ENCODE results near the gene LTBP1. TPM values are rescaled to one million over a fixed set of nuclear protein-coding genes. Genes with fewer than 3 reads are reported as not detected.
"Not testable (repeated sequence)": the region's sequence is repeated elsewhere in the genome, so short reads cannot be mapped to it uniquely, and the experiment has no call there.

LTBP1 gene, protein sequence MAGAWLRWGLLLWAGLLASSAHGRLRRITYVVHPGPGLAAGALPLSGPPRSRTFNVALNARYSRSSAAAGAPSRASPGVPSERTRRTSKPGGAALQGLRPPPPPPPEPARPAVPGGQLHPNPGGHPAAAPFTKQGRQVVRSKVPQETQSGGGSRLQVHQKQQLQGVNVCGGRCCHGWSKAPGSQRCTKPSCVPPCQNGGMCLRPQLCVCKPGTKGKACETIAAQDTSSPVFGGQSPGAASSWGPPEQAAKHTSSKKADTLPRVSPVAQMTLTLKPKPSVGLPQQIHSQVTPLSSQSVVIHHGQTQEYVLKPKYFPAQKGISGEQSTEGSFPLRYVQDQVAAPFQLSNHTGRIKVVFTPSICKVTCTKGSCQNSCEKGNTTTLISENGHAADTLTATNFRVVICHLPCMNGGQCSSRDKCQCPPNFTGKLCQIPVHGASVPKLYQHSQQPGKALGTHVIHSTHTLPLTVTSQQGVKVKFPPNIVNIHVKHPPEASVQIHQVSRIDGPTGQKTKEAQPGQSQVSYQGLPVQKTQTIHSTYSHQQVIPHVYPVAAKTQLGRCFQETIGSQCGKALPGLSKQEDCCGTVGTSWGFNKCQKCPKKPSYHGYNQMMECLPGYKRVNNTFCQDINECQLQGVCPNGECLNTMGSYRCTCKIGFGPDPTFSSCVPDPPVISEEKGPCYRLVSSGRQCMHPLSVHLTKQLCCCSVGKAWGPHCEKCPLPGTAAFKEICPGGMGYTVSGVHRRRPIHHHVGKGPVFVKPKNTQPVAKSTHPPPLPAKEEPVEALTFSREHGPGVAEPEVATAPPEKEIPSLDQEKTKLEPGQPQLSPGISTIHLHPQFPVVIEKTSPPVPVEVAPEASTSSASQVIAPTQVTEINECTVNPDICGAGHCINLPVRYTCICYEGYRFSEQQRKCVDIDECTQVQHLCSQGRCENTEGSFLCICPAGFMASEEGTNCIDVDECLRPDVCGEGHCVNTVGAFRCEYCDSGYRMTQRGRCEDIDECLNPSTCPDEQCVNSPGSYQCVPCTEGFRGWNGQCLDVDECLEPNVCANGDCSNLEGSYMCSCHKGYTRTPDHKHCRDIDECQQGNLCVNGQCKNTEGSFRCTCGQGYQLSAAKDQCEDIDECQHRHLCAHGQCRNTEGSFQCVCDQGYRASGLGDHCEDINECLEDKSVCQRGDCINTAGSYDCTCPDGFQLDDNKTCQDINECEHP (N-terminal part only)
- 111 TPM for total RNA-seq

DNA sequence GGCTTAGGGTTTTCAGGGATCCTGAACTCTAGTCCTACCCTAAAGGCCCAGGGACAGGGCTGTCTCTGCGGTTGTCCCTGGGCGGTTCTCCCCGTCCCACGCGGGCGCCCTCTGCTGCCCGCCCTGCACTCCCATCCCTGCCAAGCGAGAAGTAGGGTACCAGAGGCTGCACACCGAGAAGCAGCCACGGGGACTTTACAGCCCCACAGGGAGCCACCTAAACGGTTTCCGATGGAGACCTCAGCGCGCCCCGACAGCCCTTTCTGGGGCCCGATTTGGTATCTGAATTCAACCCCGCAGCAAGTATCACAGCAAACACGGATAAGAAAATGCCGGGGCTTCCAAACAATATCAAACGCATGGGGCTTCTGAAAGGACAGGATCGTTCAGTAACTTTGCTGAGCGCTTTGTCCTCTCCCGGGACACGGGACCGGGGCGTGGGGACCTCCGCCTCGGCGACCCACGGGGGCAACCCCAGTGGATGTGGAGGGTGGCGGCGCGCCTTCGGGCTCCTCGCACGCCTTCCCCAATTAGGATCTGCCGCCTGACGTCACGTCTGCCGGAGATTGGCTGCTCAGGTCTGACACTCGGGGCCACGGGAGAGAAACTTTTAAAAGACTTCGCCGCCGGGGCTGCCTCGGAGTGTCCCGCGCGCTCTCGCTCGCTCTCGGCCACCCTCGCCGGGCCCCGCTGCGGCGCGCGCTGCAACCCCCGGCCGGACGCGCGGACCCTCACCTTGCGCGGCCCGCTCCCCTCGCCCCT is at the start of gene LTBP1:
Gene LTBP1, plus strand, starts transcription at position 640 of the 762 bp plus-strand sequence. CDS start 372 bp downstream, outside the sequence.
- DNase-seq: peak; percentile 60

DNA sequence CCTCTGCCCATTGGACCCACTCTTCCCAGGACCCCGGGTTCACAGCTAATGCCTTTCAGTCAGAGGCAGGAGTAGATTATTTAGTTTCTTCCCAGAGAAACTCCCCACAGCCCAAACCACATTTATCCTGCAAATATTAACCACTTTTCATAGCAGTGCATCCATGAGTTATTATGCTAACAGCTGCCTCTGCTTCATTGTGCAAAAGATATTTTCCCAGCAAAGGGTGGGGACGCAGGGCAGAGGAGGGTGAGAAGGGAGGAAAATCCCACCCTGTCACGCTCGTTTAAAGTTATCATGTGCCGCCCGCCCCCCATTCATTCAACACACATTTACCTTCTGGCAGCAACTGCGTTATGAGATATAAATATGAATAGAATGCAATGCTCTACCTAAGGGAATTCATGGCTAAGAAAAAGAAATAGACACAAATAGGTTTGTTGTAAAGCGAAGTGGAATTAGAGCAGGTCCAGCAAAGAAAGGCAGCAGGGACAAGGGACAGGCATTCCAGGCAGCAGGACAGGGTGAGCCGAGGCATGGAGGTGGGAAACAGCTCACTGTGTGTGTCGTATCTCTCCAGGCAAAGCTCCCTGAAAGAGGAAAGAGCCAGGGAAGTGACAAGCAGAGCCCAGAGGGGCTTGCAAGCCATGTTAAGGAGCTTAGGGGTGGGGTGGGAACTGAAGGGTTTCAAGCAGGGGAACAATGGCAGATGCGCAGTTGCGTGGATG is 46.3 kb upstream of the LTBP1 start:
- no peak for DNase-seq

DNA sequence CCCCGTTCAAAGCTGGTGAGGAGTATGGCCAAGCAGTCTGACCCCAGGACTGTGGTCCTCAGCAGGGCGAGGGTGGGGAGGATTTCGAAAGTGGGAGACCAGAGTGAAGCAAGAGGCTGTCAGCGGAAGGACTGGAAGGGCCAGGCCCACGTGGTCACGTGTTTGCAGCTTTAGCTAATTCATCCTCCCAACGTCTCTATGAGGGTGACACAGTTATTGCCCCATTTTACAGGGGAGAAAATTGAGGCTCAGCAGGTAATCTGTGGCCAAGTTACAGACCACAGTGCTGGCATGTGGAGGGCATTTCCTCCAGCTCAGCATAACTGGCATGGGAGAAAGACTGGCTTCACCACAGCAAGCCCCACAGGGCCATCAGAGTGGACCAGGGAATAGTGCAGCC is 45.4 kb upstream of the LTBP1 start:
- no peak for DNase-seq

DNA sequence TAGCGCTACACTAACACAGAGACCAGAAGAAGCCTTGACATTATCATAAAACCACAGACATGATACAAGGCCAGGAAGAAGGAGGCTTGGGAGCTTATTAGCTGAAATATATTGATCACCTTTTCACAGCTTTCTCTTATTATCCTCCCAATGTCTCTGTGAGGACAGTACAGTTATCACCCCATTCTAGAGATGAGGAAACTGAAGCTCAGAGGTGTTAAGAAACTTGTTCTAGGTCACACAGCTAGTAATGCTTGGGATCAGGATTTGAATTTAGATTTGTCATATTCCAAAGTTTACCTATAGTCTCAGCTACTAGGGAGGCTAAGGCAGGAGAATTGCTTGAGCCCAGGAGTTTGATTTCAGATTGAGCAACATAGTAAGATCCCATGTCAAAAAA is 44.6 kb upstream of the LTBP1 start:
- DNase-seq: no peak

DNA sequence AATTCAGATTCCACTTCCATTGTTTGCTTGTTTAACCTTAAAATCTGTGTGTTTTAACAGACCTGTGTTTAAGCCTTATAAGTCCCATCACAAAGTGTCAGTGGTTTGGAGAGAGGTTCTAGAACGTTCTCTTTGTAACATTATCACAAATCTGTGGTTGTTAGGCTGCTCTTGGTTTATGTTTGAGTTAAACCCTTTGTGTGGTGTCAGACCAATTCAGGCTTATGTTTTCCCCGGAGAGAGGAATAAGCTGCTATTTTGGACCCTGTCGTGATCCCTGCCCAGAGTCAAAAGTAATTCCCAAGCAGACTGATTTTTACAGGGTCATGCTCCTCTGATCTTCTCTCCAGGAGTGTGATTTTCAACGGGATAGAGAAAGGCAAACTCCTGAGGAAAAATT is 43.8 kb upstream of the LTBP1 start:
- DNase-seq: no peak

DNA sequence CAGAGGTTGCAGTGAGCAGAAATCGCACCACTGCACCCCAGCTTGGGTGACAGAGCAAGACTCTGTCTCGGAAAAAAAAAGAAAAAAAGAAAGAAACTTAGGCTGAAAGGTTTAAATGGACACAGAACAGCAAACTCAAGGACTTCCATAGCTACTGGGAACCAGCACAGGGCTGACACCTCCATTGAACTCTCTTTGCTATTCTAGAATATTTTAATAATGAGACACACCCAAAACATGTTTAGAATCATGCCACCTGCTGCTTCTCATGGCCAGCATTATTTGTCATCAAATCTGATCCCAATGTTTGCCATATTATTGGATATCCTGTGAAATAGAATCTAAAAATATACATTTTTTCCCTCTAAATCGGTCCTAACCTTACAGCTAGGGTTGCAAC is 42.7 kb upstream of the LTBP1 start:
- no peak for DNase-seq

DNA sequence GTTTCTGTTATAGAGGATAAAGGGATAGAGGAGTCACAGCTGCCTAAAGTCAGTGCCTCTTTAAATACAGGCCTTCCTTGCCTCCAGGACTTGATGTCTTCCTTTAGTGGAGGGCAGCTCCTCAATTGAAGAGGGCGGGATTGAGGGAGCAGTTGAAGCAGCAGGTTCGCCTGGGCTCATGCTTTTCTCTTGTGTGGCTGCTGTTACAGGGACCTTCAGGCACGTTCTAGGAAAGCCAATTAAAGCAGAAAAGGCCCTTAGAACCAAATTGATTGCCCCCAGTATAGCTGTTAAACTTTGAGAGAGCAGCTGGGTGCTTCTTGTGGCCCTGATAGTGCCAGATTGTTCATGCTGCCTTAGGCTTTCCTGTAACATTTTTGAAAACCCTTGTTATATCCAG is 42.0 kb upstream of the LTBP1 start:
- DNase-seq: no peak

DNA sequence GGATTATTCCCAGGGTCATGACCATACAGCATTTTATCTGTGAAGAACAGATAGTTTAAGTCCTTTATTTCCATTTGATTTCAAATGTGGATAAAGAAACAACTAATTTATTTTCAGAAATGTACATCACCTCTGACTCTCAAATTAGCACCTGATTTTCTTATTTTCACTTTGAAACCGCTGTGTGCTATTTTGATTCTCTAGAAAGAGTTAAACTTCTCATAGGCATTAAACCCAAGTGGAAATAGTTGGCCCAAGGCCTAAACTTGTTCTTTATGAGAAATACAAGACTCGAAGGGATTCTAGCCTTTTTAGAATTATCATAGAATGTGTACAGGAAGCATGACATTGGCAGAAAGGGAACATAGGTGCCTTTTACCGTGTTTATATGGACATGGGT is 41.5 kb upstream of the LTBP1 start:
- no peak for DNase-seq

DNA sequence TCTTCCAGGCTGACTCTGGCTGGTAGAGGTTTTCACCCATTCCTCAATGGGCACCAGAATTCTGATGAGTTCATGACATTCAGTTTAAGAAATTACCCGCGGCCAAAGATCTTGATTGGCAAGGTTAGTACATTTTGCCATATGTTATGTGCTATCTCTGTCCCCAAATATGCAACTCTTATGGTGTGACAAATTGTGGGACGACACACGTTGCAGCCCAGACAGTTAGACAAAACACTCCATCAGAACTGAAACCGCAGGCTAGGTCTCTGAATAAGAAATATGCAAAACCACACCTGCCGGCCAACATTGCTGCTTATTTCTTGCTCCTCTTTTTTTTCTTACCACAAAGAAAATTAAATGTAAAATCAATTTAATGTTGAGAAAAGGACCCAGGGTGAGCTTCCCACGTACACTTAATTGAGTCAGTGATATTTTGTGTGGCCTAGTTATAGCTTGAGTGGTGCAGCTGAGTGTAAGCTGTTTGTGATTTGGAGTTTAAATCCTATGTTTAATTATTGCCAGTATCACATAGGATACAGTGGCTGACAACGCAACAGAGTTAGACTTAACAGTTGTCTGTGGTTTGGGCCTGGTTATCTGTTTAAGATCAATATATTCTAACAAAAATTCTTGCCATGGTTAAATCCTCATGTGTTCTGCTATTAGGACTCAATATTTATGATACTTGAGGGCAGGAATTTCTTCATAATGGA is 35.7 kb upstream of the LTBP1 start:
- DNase-seq: no peak

DNA sequence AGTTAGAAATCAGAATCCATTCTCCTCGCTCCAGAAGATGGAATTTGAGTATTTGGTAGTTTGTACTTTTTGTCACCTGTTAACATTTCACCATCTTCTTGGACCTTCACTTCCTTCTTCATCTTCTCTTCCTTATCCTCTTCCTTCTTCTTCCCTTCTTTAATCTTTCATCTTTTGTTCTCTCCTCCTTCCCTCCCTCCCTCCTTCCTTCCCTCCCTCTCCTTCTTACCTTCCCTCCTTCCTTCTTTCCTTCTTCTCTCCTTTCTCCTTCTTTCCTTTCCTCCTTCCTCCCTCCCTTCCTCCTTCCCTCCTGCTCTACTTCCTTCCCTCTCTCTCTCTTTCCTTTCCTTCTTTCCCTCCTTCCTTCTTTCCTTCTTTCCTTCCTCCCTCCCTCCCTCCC is 31.1 kb upstream of the LTBP1 start:
- DNase-seq: no peak

DNA sequence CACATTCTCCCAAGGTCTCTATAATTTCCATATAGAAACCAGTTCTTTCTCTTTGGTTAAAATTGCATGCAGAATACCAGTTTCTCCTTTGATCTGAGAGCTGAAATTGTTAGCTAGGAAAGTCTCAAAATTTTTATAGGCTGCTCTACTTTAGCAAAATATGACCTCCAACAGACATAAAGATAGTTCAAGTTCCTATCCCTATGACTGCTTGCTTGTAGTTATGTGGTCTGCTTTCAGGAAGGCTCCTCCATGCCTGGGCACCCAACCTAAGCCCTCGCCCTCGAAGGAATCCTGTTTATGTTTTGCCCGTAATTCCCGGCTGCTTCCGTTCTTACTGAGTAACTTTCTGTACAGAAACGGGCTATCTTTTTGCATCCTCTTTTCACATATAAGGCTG is 28.0 kb upstream of the LTBP1 start:
- DNase-seq: no peak

DNA sequence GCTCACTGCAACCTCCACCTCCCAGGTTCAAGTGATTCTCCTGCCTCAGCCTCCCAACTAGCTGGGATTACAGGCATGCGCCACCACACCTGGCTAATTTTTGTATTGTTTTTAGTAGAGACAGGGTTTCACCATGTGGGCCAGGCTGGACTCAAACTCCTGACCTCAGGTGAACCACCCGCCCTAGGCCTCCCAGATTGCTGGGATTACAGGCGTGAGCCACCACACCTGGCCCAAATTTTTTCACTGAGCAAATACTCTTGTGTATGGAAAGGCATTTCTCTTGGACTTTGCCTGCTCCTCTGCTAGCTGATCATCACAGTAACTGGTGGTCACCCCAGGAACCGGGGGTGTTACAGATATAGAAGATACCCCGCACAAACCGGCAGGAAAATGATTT is 26.9 kb upstream of the LTBP1 start:
- not testable (repeated sequence) for DNase-seq

DNA sequence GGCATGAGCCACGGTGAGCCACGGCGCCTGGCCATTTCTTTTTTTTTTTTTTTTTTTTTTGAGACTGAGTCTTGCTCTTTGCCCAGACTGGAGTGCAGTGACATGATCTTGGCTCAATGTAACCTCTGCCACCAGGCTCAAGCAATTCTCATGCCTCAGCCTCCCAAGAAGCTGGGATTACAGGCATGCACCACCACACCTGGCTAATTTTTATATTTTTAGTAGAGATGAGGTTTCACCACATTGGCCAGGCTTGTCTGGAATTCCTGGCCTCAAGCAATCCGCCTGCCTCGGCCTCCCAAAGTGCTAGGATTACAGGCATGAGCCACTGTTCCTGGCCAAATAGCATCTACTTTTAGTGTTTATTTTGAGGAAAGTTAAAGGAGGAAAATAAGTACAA is 25.3 kb upstream of the LTBP1 start:
- DNase-seq: not testable (repeated sequence)

DNA sequence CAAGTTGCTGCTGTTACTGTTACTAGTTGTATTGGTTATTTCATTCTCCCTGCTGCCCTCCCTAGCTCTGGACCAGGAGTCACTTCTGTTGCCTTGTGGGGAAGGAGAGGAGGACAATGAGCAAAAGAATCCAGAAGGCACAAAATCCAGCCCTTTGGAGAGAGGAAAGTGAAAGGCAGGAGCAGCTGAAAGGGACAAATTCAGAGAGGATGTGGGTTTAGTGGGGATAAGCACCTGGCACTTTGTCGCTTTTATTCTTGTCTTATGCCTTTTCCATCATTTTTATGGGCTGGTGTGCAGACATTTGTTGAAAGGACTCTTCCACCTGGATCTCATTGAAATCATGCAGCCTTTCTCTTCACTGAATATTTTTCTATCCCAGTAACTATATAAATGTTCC is 24.3 kb upstream of the LTBP1 start:
- peak; percentile 44 for DNase-seq

DNA sequence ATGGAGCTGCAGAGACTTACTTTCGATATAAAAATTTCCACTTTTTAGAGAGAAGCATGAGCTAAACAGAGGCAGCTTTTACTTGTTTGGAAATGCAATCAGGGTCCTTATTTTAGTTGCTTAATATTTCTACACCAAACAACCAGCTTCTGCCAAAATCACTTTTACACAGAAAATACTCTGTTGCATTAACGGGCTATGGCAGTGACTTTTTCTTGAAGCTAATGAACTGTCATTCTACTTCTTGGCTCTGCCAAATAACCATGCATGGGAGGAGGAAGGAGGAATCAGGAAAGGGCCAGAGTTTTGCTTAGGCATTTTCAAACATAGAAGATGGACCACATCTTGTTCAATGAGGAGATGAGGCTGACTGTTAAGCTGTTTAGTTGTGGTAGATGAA is 23.6 kb upstream of the LTBP1 start:
- DNase-seq: no peak

DNA sequence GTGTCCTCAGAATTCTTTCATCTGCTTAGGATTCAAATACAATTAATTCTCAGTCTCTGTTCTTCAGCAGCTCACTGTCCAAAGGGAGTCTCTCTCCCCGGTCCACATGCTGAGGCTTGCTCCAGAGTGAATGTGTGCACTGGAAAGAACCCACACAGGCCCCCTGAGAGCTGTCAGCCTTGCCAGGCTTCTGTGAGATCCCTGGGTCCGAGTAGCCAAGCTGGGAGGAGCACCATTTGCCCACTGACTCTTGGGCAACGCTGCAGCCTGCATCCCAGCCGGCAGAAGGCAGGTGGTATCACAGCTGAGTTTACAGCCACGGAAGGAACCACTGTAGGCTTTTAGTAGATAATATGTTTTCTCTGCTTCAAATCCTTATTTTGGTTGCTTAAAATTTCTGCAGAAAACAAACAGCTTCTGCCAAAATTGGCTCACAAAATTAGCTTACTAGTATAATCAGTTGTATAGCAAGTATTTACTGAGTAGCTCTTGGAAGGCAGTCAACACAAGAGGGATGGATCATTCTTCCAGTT is 21.4 kb upstream of the LTBP1 start:
- DNase-seq: no peak

DNA sequence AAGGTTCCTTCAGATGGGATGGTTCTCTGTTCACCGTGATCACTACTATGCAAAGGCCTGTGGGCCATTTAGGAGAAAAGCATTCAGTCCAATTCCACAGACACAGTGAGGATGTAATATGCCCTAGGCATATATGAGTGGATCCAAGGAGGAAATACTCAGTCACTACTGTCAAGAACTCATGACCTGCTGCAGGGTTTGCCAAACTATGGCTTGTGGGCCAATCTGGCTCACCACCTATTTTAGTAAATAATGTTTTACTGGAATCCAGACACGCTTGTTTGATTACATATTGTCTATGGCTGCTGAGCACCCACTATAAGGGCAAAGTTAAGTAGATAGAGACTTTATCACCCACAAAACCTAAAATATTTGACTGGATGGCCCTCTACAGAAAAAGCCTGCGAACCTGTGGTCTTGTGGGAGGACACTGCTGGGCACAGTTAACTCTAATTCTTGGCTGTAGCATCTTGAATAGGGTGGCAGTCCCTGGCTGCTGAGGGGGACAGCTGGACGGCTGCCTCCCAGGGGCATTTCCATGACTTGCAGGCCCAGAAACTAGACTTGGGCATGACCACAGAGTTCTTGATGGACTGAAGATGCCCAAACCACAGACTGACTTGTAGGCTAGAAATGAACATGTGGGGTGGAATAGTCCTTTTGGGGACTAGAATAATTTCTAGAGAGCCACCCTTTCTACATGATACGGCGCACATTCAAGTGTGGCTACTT is 20.6 kb upstream of the LTBP1 start:
- no peak for DNase-seq

DNA sequence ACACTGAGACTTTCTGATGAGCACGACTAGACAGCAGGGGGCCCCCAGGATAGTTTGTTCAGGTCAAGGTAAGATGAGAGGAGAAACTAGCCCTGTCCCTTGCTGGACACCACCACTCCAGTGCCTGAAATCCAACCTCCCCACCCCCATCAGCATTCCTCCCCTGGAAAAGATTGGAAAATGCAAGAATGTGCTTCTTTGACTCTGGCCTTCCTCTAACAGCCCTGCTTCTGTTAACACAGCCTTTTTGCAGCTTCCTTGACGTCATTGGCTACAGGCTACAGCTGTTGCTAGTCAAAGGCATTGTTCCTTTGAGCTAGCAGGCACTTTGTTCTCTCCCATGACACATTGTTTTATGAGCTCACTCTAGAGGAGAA is 20.1 kb upstream of the LTBP1 start:
- peak; percentile 49 for DNase-seq

DNA sequence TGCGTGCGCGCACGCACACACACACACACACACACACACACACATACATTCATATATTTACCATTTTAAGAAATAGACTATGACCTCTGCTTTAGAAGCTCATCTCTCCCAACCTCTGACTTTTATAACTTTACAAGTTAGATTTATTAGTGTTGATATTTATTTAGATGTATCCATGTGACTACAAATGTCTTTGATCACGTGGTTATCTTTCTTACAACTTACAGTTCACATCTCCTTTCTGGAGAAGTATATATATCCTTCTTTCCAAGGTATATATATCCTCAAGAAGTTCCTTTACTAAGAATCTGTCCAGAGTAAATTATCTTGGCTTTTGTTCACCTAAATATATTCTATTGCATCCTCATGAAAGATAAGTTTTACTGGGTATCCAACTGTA is 16.3 kb upstream of the LTBP1 start:
- no peak for DNase-seq

DNA sequence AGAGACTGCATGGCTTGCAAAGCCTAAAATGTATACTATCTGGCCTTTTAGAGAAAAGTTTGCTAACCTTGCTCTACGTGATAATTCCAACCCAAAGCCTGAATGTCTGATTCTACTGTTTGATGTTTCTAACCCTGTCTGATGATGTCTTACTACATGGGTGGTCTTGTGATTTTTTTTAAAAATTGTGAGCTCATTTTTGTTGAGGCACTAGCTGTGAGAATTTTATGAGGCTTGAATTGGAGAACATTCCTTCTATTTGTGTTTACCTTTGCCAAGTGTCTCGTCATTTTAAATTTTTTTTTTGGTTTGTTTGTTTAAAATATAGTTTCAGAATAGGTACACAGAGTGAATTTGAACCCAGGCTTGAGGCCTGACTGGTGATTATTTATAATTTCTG is 15.2 kb upstream of the LTBP1 start:
- no peak for DNase-seq

Measured in skin of body (tissue), 2 donors.